MCF 10A (cell line): ENCODE measurements around the gene MAP4K5. TPM values are rescaled to one million over a fixed set of nuclear protein-coding genes. Genes with fewer than 3 reads are reported as not detected.
"Not testable (repeated sequence)": the region's sequence is repeated elsewhere in the genome, so short reads cannot be mapped to it uniquely, and the experiment has no call there.

Source experiments
- BruUV-seq: library from RNA; stranded (reverse); fragments of 400-500 nt; replicated peaks from 2 replicates; lab custom pipeline; 2021; lab: Mats Ljungman, UMichigan
- CTCF ChIA-PET: fragments of 300-600 bp; sonication (Branson Sonifier 250); formaldehyde crosslinking; extraction: SDS; loops from one replicate; lab custom pipeline; 2021; ENCODE audit warnings: antibody characterized with exemption, inconsistent platforms; lab: Yijun Ruan, JAX
- POLR2A ChIA-PET: fragments of 300-600, 350-650 bp; sonication (Branson Sonifier 250); formaldehyde crosslinking; extraction: SDS; loops from one replicate; lab custom pipeline; 2020; ENCODE audit warnings: antibody characterized with exemption, inconsistent platforms; lab: Yijun Ruan, JAX
- DNase-seq: peaks from one replicate; pipeline ENCODE4 v3.0.0-alpha.2; 2018; ENCODE audit not compliant: unreplicated experiment
- H3K27ac Mint-ChIP-seq: one replicate; pipeline ENCODE4 v1.8.0; 2022; ENCODE audit warnings: mild to moderate bottlenecking, low read depth, mixed read lengths; ENCODE audit not compliant: unreplicated experiment
- H3K27me3 Mint-ChIP-seq: one replicate; pipeline ENCODE4 v1.8.0; 2022; ENCODE audit warnings: mixed read lengths; ENCODE audit not compliant: insufficient read depth, unreplicated experiment
- H3K36me3 Mint-ChIP-seq: one replicate; pipeline ENCODE4 v1.8.0; 2022; ENCODE audit warnings: mild to moderate bottlenecking, moderate library complexity, mixed read lengths; ENCODE audit not compliant: insufficient read depth, unreplicated experiment
- H3K4me1 Mint-ChIP-seq: one replicate; pipeline ENCODE4 v1.8.0; 2022; ENCODE audit warnings: mixed read lengths; ENCODE audit not compliant: insufficient read depth, unreplicated experiment
- H3K4me3 Mint-ChIP-seq: one replicate; pipeline ENCODE4 v1.8.0; 2022; ENCODE audit warnings: mild to moderate bottlenecking, moderate library complexity, mixed read lengths; ENCODE audit not compliant: unreplicated experiment
- H3K9me3 Mint-ChIP-seq: one replicate; pipeline ENCODE4 v1.8.0; 2022; ENCODE audit warnings: mixed read lengths; ENCODE audit not compliant: unreplicated experiment
- intact Hi-C: fragments of 100-400 bp; cut with micrococcal nuclease; formaldehyde crosslinking; loops from 2 replicates; pipeline ENCODE4 v1.14.1; 2022
- total RNA-seq: library from RNA; stranded (reverse); gene quantifications from 2 replicates; pipeline ENCODE4 v1.2.3, GENCODE V29; 2022
- TF ChIP-seq, protein P1 (sequence below): fragments of 200-600 bp; IDR thresholded peaks from one replicate; pipeline ENCODE4 v1.8.0; 2022; ENCODE audit warnings: antibody characterized with exemption, mild to moderate bottlenecking; ENCODE audit not compliant: unreplicated experiment

MAP4K5 gene
- total RNA-seq, 1 experiment from 2014 or later = 45.7 TPM

DNA sequence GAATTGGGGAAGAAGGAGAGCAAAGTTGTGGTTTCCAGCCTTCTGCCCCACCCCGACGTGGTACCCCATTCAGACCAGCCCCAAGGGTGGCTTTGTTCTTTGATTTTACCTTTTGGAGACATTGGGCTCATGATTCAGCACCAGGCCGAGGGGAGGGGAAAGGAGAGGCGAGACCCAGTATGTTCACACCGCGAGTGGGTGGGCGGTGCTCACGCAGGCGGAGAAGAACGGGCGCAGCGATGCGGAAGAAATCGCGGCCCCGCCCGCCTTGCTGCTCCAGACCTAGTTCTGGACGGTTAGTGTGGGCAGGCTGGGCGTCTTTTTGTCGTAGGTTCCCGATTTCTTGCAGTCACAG lies 28.5 kb upstream of the MAP4K5 start:
- ChIA-PET POLR2A (interaction anchor here (0.7 to 3.6 kb wide), 26 partner anchors 9 to 249 kb away, joined by 3 to 57 read pairs (median 6); partner anchors contain the start of genes DMAC2L, L2HGDH and SAV1), CTCF (interaction anchor here (1.1 to 3.3 kb wide), 6 partner anchors 17 to 215 kb away, joined by 3 to 20 read pairs (median 6); no protein-coding TSS in a partner anchor)
- peaks cover 6% of the 10 kb centered on the region for H3K36me3 Mint-ChIP-seq
- TF ChIP-seq, protein P1, sequence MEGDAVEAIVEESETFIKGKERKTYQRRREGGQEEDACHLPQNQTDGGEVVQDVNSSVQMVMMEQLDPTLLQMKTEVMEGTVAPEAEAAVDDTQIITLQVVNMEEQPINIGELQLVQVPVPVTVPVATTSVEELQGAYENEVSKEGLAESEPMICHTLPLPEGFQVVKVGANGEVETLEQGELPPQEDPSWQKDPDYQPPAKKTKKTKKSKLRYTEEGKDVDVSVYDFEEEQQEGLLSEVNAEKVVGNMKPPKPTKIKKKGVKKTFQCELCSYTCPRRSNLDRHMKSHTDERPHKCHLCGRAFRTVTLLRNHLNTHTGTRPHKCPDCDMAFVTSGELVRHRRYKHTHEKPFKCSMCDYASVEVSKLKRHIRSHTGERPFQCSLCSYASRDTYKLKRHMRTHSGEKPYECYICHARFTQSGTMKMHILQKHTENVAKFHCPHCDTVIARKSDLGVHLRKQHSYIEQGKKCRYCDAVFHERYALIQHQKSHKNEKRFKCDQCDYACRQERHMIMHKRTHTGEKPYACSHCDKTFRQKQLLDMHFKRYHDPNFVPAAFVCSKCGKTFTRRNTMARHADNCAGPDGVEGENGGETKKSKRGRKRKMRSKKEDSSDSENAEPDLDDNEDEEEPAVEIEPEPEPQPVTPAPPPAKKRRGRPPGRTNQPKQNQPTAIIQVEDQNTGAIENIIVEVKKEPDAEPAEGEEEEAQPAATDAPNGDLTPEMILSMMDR = no peak
- peaks cover 10% of the 10 kb centered on the region for H3K4me1 Mint-ChIP-seq
- H3K9me3 Mint-ChIP-seq = no peaks in the 10 kb centered on the region
- H3K27me3 Mint-ChIP-seq = no peaks in the 10 kb centered on the region
- H3K27ac Mint-ChIP-seq = peak overlapping the region; percentile 93
- H3K4me3 Mint-ChIP-seq = peak overlapping the region; percentile 88
- intact Hi-C loops = no loop called here
- no TSS peak for BruUV-seq
- DNase-seq = peak; percentile 47

DNA sequence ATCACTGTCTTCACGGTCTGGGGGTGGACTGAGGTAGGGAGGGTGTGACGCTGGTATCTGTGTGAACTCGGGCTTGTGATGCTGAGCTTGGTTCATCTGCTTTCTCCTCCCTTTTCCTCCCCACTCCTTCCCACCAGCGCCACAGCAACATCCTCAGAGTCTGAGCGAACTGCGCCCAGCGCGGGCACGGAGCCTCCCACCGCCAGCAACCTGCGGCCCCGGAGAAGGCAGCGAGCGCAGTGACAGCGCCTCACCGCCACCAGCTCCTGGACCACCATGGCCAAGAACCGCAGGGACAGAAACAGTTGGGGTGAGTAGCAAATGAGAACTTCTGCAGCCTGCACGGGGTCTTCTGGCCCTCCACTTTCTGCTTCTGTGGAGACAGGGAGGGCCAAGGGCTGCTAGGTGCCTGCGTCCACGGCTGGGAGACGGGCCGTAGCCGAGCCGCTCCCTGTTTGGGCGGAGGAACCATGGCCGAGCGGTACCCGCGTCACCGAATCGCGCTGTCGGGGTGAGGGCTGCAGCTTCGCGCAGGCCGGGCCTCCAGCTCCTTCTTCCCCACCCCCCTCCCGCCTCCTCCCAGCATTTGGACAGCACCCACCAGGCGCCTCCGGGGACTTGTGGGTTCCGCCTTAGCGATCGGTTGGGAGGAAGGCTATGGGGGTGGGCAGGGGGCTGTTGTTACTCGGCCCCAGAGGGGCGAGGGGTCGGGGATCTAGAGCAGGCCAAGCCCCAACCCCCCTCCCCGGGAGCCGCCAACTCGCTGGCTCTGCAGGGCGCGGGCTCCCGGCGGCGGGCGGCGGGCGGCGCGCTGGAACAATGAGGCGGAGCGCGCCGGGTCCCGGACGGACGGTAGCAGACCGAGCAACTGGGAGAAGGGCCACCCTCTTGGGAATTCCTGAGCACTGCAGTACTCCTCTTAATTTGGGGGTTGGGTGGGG lies 27.9 kb upstream of the MAP4K5 start, which contains the start of gene ATL1:
ATL1 (plus strand) TSS at position 156 of the 941 bp plus-strand sequence; CDS start at position 277, 121 bp downstream.
- Mint-ChIP-seq H3K36me3 (peaks cover 6% of the 10 kb centered on the region), H3K9me3 (no peaks in the 10 kb centered on the region), H3K4me1 (peaks cover 10% of the 10 kb centered on the region), H3K4me3 (peak within 1 kb of the TSS; percentile 88), H3K27ac (peak within 1 kb of the TSS; percentile 93), H3K27me3 (no peaks in the 10 kb centered on the region)
- BruUV-seq = TSS peak; percentile 57
- TF ChIP-seq, protein P1 = no peak
- CTCF ChIA-PET = interaction anchor here (0.6 to 3.3 kb wide), 17 partner anchors 12 to 938 kb away, joined by 3 to 20 read pairs (median 3); no protein-coding TSS in a partner anchor
- POLR2A ChIA-PET = interaction anchor here (0.5 to 3.6 kb wide), 33 partner anchors 9 to 1785 kb away, joined by 3 to 57 read pairs (median 5); partner anchors contain the start of genes DMAC2L, L2HGDH, MAP4K5 and RPS29
- DNase-seq = peak; percentile 77
- intact Hi-C loops = no loop called here

DNA sequence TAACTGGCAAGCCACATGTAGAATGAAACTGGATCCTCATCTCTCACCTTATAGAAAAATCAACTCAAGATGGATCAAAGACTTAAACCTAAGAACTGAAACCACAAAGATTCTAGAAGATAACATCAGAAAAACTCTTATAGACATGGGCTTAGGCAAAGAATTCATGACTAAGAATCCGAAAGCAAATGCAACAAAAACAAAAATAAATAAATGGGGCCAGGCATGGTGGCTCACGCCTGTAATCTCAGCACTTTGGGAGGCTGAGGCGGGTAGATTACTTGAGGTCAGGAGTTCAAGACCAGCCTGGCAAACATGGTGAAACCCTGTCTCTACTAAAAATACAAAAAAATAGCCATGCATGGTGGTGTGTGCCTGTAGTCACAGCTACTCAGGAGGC lies 20.4 kb upstream of the MAP4K5 start:
- H3K4me3 Mint-ChIP-seq, H3K27ac Mint-ChIP-seq, H3K36me3 Mint-ChIP-seq, H3K27me3 Mint-ChIP-seq, H3K9me3 Mint-ChIP-seq, POLR2A ChIA-PET, DNase-seq, BruUV-seq, H3K4me1 Mint-ChIP-seq, intact Hi-C loops: not testable (repeated sequence)
- CTCF ChIA-PET = interaction anchor here (0.6 to 1.3 kb wide), 3 partner anchors 9 to 276 kb away, joined by 3 to 4 read pairs (median 3); no protein-coding TSS in a partner anchor

DNA sequence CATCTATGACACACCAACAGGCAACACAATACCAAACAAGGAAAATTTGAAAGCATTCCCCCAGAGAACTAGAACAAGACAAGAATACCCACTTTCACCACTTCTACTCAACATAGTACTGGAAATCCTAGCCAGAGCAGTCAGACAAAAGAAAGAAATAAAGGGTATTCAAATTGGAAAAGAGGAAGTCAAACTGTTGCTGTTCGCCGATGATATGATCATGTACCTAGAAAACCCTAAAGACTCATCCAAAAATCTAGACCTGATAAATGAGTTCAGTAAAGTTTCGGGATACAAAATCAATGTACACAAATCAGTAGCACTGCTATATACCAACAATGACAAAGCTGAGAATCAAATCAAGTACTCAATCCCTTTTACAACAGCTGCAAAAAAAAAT lies 19.5 kb upstream of the MAP4K5 start:
- TF ChIP-seq, protein P1 = no peak
- no peak for DNase-seq
- no peaks in the 10 kb centered on the region for H3K27me3 Mint-ChIP-seq
- intact Hi-C loops = no loop called here
- POLR2A ChIA-PET = no interaction called here
- H3K36me3 Mint-ChIP-seq = no peaks in the 10 kb centered on the region
- H3K4me1 Mint-ChIP-seq = no peaks in the 10 kb centered on the region
- no TSS peak for BruUV-seq
- no peak overlapping the region for H3K27ac Mint-ChIP-seq
- H3K9me3 Mint-ChIP-seq = no peaks in the 10 kb centered on the region
- no peak overlapping the region for H3K4me3 Mint-ChIP-seq
- CTCF ChIA-PET = interaction anchor here (1.2 kb wide), 1 partner anchor 9 kb away, joined by 5 read pairs; no protein-coding TSS in a partner anchor
